ENCODE measurements around the gene DOHH.
A peak's percentile ranks its signal among the peaks of the same experiment; 100 is the strongest.
"Not testable (repeated sequence)": the region's sequence is repeated elsewhere in the genome, so short reads cannot be mapped to it uniquely, and the experiment has no call there.

The DOHH gene

GRCh38 chr19:3508771-3509535 is 8.5 kb upstream of the DOHH start:
- Mint-ChIP-seq H3K27ac (peak overlapping the region in 2 of 3 experiments; percentile 12 to 42), H3K27me3 (ENCODE audit: low read depth) (no peaks in the 10 kb centered on the region), H3K36me3 (ENCODE audit: low read depth) (peaks cover 17% of the 10 kb centered on the region), H3K9me3 (no peaks in the 10 kb centered on the region), H3K4me3 (peak overlapping the region; percentile 75 to 93 (median 81)), H3K4me1 (peaks cover 30% of the 10 kb centered on the region)
- TF ChIP-seq CTCF (IDR thresholded peaks at IDR 0.05; ENCODE audit: unreplicated experiment in 3 of 3) = no peak

GRCh38 chr19:3508121-3508661 is 7.7 kb upstream of the DOHH start:
- H3K4me1 Mint-ChIP-seq = peaks cover 26% of the 10 kb centered on the region
- peak overlapping the region; percentile 93 to 96 (median 93) for H3K4me3 Mint-ChIP-seq
- H3K9me3 Mint-ChIP-seq; H3K27me3 Mint-ChIP-seq (ENCODE audit: low read depth): not testable (repeated sequence)
- peak overlapping the region in 1 of 3 experiments; percentile 20 for H3K27ac Mint-ChIP-seq
- H3K36me3 Mint-ChIP-seq (ENCODE audit: low read depth) = peaks cover 17% of the 10 kb centered on the region

- Mint-ChIP-seq H3K9me3 (no peaks in the 10 kb centered on the region), H3K36me3 (ENCODE audit: low read depth) (peaks cover 17% of the 10 kb centered on the region), H3K4me1 (peaks cover 26% of the 10 kb centered on the region), H3K27ac (peak overlapping the region; percentile 50 to 87 (median 86)), H3K27me3 (ENCODE audit: low read depth) (no peaks in the 10 kb centered on the region), H3K4me3 (peak overlapping the region; percentile 93 to 96 (median 93))
- no peak for TF ChIP-seq CTCF (IDR thresholded peaks at IDR 0.05; ENCODE audit: unreplicated experiment in 3 of 3)
These were observed 7.1 kb upstream of the DOHH start for GRCh38 chr19:3507371-3508120.

GRCh38 chr19:3506384-3507340 is 6.2 kb upstream of the DOHH start:
- no peaks in the 10 kb centered on the region for H3K9me3 Mint-ChIP-seq
- TF ChIP-seq CTCF (IDR thresholded peaks at IDR 0.05; ENCODE audit: unreplicated experiment in 3 of 3) = no peak
- no peaks in the 10 kb centered on the region for H3K27me3 Mint-ChIP-seq (ENCODE audit: low read depth)
- peaks cover 26% of the 10 kb centered on the region for H3K4me1 Mint-ChIP-seq
- H3K4me3 Mint-ChIP-seq = peak overlapping the region; percentile 93 to 96 (median 93)
- peaks cover 17% of the 10 kb centered on the region for H3K36me3 Mint-ChIP-seq (ENCODE audit: low read depth)
- peak overlapping the region; percentile 50 to 87 (median 86) for H3K27ac Mint-ChIP-seq

DNA sequence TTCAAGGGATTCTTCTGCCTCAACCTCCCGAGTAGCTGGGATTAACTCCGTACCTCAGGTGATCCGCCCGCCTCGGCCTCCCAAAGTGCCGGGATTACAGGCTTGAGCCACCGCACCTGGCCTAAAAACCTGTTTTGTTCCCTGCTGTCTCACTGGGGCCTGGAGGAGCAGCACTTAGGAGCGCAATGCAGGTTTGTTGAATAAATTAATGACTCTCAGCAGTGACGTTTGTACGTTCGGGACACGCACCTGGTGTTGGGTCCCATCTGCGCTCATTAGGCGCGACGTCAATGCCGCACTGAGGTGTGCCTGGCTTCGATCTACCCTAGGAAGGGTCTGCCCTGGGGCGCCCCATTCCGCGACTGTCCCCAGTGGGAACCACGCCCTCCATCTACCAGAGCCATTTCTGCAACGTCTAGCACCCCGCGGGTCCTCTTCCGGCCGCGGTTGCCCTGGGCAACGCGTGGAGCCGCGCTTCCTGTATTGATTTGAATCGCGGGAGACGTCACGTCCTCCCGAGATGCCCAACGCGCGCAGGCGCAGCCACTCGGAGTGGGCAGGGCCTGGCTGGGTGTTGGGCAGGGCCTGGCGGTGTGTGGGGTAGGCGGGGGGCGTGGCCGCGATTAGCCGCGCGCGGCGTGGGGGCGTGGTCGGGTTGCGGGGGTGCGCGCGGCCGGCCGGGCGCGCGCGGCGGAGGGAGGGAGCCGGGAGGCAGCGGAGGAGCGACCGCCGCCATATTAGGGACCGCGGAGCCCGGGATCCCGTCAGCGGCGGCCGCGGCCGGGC is 5.3 kb upstream of the DOHH start, which contains the start of gene FZR1:
FZR1 (plus strand) TSS at position 714 of the 786 bp plus-strand sequence. CDS start 16,679 bp downstream, outside the sequence.
- Mint-ChIP-seq H3K9me3 (no peaks in the 10 kb centered on the region), H3K4me3 (peak within 1 kb of the TSS; percentile 93 to 96 (median 94)), H3K36me3 (ENCODE audit: low read depth) (peaks cover 14% of the 10 kb centered on the region), H3K27me3 (ENCODE audit: low read depth) (no peaks in the 10 kb centered on the region), H3K27ac (peak within 1 kb of the TSS; percentile 85 to 92 (median 90)), H3K4me1 (peaks cover 29% of the 10 kb centered on the region)
- no peak for TF ChIP-seq CTCF (IDR thresholded peaks at IDR 0.05; ENCODE audit: unreplicated experiment in 3 of 3)

All from nephron (organoid).